GM18858 (cell line): ENCODE data around the gene MYO5A.
"Not testable (repeated sequence)": the region's sequence is repeated elsewhere in the genome, so short reads cannot be mapped to it uniquely, and the experiment has no call there.

Source experiments
- ATAC-seq: cut with Tn5 transposase; IDR thresholded peaks from one replicate; pipeline ENCODE4 v1.9.1; 2021; ENCODE audit not compliant: unreplicated experiment

Gene MYO5A

GRCh38 chr15:52466134-52466701 is 62.5 kb downstream of the MYO5A start:
- peak; percentile 84 for ATAC-seq

- ATAC-seq: peak; percentile 58
Observed at GRCh38 chr15:52464478-52464877, 64.2 kb downstream of the MYO5A start.

- peak; percentile 0 for ATAC-seq
Observed at GRCh38 chr15:52464040-52464439, 64.6 kb downstream of the MYO5A start.

- ATAC-seq: no peak
Observed at GRCh38 chr15:52463638-52464037, 65.0 kb downstream of the MYO5A start.

GRCh38 chr15:52462806-52463360 is 65.8 kb downstream of the MYO5A start:
- no peak for ATAC-seq

GRCh38 chr15:52459701-52460100 is 69.0 kb downstream of the MYO5A start:
- not testable (repeated sequence) for ATAC-seq

GRCh38 chr15:52459265-52459664 is 69.4 kb downstream of the MYO5A start:
- ATAC-seq: not testable (repeated sequence)

GRCh38 chr15:52448011-52448890 is 80.4 kb downstream of the MYO5A start:
- no peak for ATAC-seq

GRCh38 chr15:52445954-52446353 is 82.7 kb downstream of the MYO5A start:
- ATAC-seq: no peak

GRCh38 chr15:52445553-52445952 is 83.1 kb downstream of the MYO5A start:
- no peak for ATAC-seq

- ATAC-seq: not testable (repeated sequence)
Observed at GRCh38 chr15:52443205-52443604, 85.5 kb downstream of the MYO5A start.

GRCh38 chr15:52441841-52442240 is 86.8 kb downstream of the MYO5A start:
- ATAC-seq: no peak

- no peak for ATAC-seq
Observed at GRCh38 chr15:52440946-52441345, 87.7 kb downstream of the MYO5A start.

GRCh38 chr15:52440414-52440813 is 88.3 kb downstream of the MYO5A start:
- ATAC-seq: no peak

GRCh38 chr15:52439470-52439869 is 89.2 kb downstream of the MYO5A start:
- no peak for ATAC-seq

- not testable (repeated sequence) for ATAC-seq
Observed at GRCh38 chr15:52439042-52439441, 89.6 kb downstream of the MYO5A start.

- ATAC-seq: no peak
Observed at GRCh38 chr15:52438047-52438446, 90.6 kb downstream of the MYO5A start.

GRCh38 chr15:52437646-52438045 is 91.0 kb downstream of the MYO5A start:
- no peak for ATAC-seq

GRCh38 chr15:52436981-52437380 is 91.7 kb downstream of the MYO5A start:
- ATAC-seq: no peak

GRCh38 chr15:52434885-52435284 is 93.8 kb downstream of the MYO5A start:
- ATAC-seq: no peak

- no peak for ATAC-seq
Observed at GRCh38 chr15:52428297-52428696, 100.4 kb downstream of the MYO5A start.

GRCh38 chr15:52427804-52428203 is 100.9 kb downstream of the MYO5A start:
- ATAC-seq: no peak
